OCI-LY7 (cell line): Measurements from ENCODE around the gene PDE12. TPM values are rescaled to one million over a fixed set of nuclear protein-coding genes. Genes with fewer than 3 reads are reported as not detected.

ENCODE experiments used
- BruUV-seq: library from RNA; stranded (reverse); fragments of 400-500 nt; replicated peaks from 2 replicates; lab custom pipeline; 2021; lab: Mats Ljungman, UMichigan
- CTCF ChIA-PET: fragments of 300-600 bp; sonication (Branson Sonifier 250); formaldehyde crosslinking; loops from one replicate; lab custom pipeline; 2022; ENCODE audit warnings: antibody characterized with exemption; ENCODE audit not compliant: unreplicated experiment; lab: Charles Lee
- POLR2A ChIA-PET: fragments of 300-600 bp; sonication (Branson Sonifier 250); formaldehyde crosslinking; loops from one replicate; lab custom pipeline; 2022; ENCODE audit warnings: antibody characterized with exemption; lab: Charles Lee
- DNase-seq: peaks from one replicate; pipeline ENCODE4 v3.0.0-alpha.2; 2015; ENCODE audit warnings: low spot score
- H2AFZ ChIP-seq: fragments of 200-600 bp; sonication (generic), shearing (Covaris generic); 2 replicates; pipeline ENCODE4 v1.6.1; 2014; ENCODE audit warnings: mild to moderate bottlenecking, antibody characterized with exemption, low read length, moderate library complexity
- H3K27ac ChIP-seq: fragments of 200-600 bp; sonication (generic); 2 replicates; pipeline ENCODE4 v1.5.1; 2014; ENCODE audit warnings: mixed run types, low read depth, mild to moderate bottlenecking, moderate library complexity, low read length, inconsistent platforms; ENCODE audit not compliant: poor library complexity, severe bottlenecking
- H3K36me3 ChIP-seq: fragments of 200-600 bp; sonication (generic); 2 replicates; pipeline ENCODE4 v1.6.1; 2014; ENCODE audit warnings: mild to moderate bottlenecking, antibody characterized with exemption, low read length, moderate library complexity, mixed read lengths; ENCODE audit not compliant: insufficient read depth
- H3K4me1 ChIP-seq: fragments of 200-600 bp; sonication (generic); 2 replicates; pipeline ENCODE4 v1.5.1; 2014; ENCODE audit warnings: mild to moderate bottlenecking, low read length; ENCODE audit not compliant: insufficient read depth, poor library complexity, severe bottlenecking
- H3K4me2 ChIP-seq: fragments of 200-600 bp; sonication (generic); 2 replicates; pipeline ENCODE4 v1.6.1; 2014; ENCODE audit warnings: mild to moderate bottlenecking, low read length
- H3K4me3 ChIP-seq: fragments of 200-600 bp; sonication (generic); 2 replicates; pipeline ENCODE4 v1.5.1; 2014; ENCODE audit warnings: mild to moderate bottlenecking, low read depth, low read length; ENCODE audit not compliant: poor library complexity, severe bottlenecking
- H3K79me2 ChIP-seq: fragments of 200-600 bp; sonication (generic); 2 replicates; pipeline ENCODE4 v1.6.1; 2016; ENCODE audit warnings: low read depth, mild to moderate bottlenecking, low read length, moderate library complexity, mixed read lengths; ENCODE audit not compliant: insufficient read depth
- H3K9me2 ChIP-seq: fragments of 200-600 bp; sonication (generic); 2 replicates; pipeline ENCODE4 v1.6.1; 2016; ENCODE audit warnings: mild to moderate bottlenecking, low read length, mixed read lengths; ENCODE audit not compliant: insufficient read depth
- H3K9me3 ChIP-seq: fragments of 200-600 bp; sonication (generic); 2 replicates; pipeline ENCODE4 v1.6.1; 2014; ENCODE audit warnings: mild to moderate bottlenecking, mixed run types, low read length, mixed read lengths
- H4K20me1 ChIP-seq: fragments of 200-600 bp; sonication (generic); 2 replicates; pipeline ENCODE4 v1.6.1; 2014; ENCODE audit warnings: mild to moderate bottlenecking, antibody characterized with exemption, low read length, moderate library complexity, mixed read lengths; ENCODE audit not compliant: insufficient read depth
- CTCF ChIP-seq: fragments of 200-600 bp; sonication (generic); conservative IDR thresholded peaks from 2 replicates; pipeline ENCODE4 v1.5.1; 2014; ENCODE audit warnings: mild to moderate bottlenecking, antibody characterized with exemption, low read length, moderate library complexity, mixed read lengths
- EZH2phosphoT487 ChIP-seq: fragments of 200-600 bp; sonication (generic); IDR thresholded peaks from 2 replicates; pipeline ENCODE4 v1.6.1; 2018; ENCODE audit warnings: low read depth, borderline replicate concordance, mild to moderate bottlenecking, mixed run types, antibody characterized with exemption, low read length, moderate library complexity, mixed read lengths
- intact Hi-C: fragments of 100-400 bp; cut with micrococcal nuclease; formaldehyde crosslinking; loops from one replicate; pipeline ENCODE4 v1.10.0; 2022; ENCODE audit not compliant: unreplicated experiment
- total RNA-seq, 2 experiments: library from RNA; depleted of rRNA in 1 of 2; stranded (reverse); fragments of >200 nt in 1 of 2; shearing (Covaris generic) in 1 of 2; gene quantifications; 2 replicates each; pipeline ENCODE4 v1.2.3, GENCODE V29; 2014 to 2022

The PDE12 gene
- total RNA-seq, 2 experiments from 2014 or later, result 19.3 to 29.7 TPM

GRCh38 chr3:57597127-57597923 is 41.3 kb downstream of the PDE12 start, which contains the start of gene ARF4:
ARF4 (minus strand) TSS chr3:57597344; CDS start chr3:57597140, 204 bp downstream.
- intact Hi-C loops, result loop anchor here (1.0 to 2.0 kb wide), 4 partner anchors 40 to 369 kb away; partner anchors contain the start of gene SLMAP
- DNase-seq, result peak; percentile 99
- Histone ChIP-seq H3K4me1 (peaks cover 32% of the 10 kb centered on the region), H2AFZ (peak within 1 kb of the TSS; percentile 90), H3K9me2 (no peaks in the 10 kb centered on the region), H3K9me3 (no peaks in the 10 kb centered on the region), H3K36me3 (peaks cover 35% of the 10 kb centered on the region; the same call in 1 of the 2 replicates), H3K79me2 (peaks cover 64% of the 10 kb centered on the region), H3K27ac (peak within 1 kb of the TSS; percentile 74), H3K4me3 (peak within 1 kb of the TSS; percentile 90), H3K4me2 (peak within 1 kb of the TSS; percentile 94), H4K20me1 (peaks cover 32% of the 10 kb centered on the region)
- CTCF ChIA-PET, result interaction anchor here (0.6 kb wide), 1 partner anchor 865 kb away, joined by 3 read pairs; no protein-coding TSS in a partner anchor
- TF ChIP-seq CTCF (peak; percentile 43; the same call in 1 of the 2 replicates), EZH2phosphoT487 (no peak)
- BruUV-seq, result no TSS peak
- POLR2A ChIA-PET, result interaction anchor here (0.7 to 2.1 kb wide), 5 partner anchors 15 to 214 kb away, joined by 3 to 7 read pairs (median 4); partner anchors contain the start of gene PDE12

- no peak for TF ChIP-seq EZH2phosphoT487
- TF ChIP-seq CTCF, result no peak
- Histone ChIP-seq H4K20me1 (peaks cover 23% of the 10 kb centered on the region), H3K4me2 (peak overlapping the region; percentile 89), H3K27ac (peak overlapping the region; percentile 74), H3K9me2 (no peaks in the 10 kb centered on the region), H3K4me1 (peaks cover 26% of the 10 kb centered on the region), H2AFZ (no peak overlapping the region), H3K36me3 (peaks cover 22% of the 10 kb centered on the region), H3K9me3 (no peaks in the 10 kb centered on the region), H3K79me2 (peaks cover 49% of the 10 kb centered on the region), H3K4me3 (peak overlapping the region; percentile 84)
- intact Hi-C loops, result no loop called here
- no TSS peak for BruUV-seq
- POLR2A ChIA-PET, result interaction anchor here (0.7 to 1.7 kb wide), 6 partner anchors 11 to 165 kb away, joined by 3 to 5 read pairs (median 3); partner anchors contain the start of gene SLMAP
- no peak for DNase-seq
- CTCF ChIA-PET, result no interaction called here
Observed at GRCh38 chr3:57598765-57599360, 42.8 kb downstream of the PDE12 start.
